Fibroblast of mammary gland (primary cell): ENCODE results near the gene KDF1.
A peak's percentile ranks its signal among the peaks of the same experiment; 100 is the strongest.

Source experiments
- DNase-seq: peaks from one replicate; pipeline ENCODE4 v3.0.0-alpha.2; 2010; ENCODE audit warnings: low read depth
- H3K4me3 ChIP-seq: 2 replicates; pipeline ENCODE4 v1.5.1; 2011; ENCODE audit warnings: low read depth, mild to moderate bottlenecking, low read length, moderate library complexity; ENCODE audit not compliant: control insufficient read depth
- CTCF ChIP-seq: conservative IDR thresholded peaks from 2 replicates; pipeline ENCODE4 v1.5.1; 2011; ENCODE audit warnings: low read depth, low read length, inconsistent platforms; ENCODE audit not compliant: control insufficient read depth, insufficient read depth

The KDF1 gene

DNA sequence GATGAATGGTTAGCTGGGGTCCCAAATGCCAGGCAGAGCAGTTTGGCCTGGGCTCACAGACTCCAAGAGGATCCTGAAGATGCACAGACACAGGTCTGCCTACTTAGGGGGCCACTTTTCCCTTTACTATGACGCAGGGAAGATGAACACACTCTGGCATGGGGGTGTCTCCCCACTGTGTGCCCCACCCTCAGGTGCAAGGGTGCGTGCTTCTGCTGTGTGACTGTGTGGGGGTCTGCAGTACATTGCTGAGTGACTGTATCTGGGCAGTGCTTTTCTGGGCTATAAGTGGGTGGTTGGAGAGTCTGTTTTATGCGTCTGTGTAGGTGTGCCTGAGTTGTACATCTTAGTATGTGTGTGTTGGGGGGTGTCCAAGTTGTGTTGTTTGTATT is 50.3 kb downstream of the KDF1 start:
- DNase-seq = no peak
- no peak overlapping the region for H3K4me3 ChIP-seq
- no peak for TF ChIP-seq CTCF

DNA sequence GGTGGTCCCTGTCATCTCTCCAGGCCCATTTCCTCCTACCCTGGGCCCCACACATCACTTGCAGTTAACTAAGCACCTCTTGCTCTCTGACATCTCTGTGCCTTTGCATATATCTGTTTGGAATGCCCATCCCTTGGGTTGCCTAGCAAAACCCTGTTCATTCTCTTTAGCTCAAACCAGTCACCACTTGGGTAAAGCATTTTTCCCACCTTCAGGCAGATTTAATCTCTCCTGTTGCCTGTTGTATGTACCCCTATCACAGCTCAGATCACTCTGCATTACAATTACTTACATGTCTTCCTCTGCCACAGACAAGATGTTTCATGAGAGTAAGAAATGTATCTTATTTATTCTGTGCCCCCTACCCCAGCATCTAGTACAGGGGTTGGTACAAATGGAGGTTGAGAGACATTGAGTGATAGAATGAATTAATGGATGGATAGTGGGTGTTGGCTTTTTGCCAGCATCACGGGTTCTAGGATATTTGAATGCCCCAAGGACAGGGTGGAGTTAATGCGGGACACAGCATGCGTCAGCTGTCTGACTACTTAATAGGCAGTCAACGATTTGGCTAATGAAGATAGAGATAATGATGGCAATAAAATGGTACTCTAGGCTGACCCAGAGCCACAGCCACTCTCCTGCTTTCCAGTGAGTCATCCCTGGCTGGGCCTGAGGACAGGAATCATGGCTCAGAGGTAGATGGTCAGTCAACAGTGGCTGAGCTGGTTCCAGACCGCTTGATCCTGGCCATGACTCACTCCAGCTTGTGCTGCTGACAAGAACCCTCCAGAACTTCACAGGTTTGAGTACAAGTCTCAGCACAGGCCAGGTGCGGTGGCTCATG is 53.0 kb downstream of the KDF1 start:
- DNase-seq = peak; percentile 96
- TF ChIP-seq CTCF = no peak
- H3K4me3 ChIP-seq = no peak overlapping the region

GRCh38 chr1:26900815-26901511 is 59.3 kb downstream of the KDF1 start:
- no peak for TF ChIP-seq CTCF
- H3K4me3 ChIP-seq = peak overlapping the region; percentile 83
- DNase-seq = no peak

GRCh38 chr1:26900001-26900814 is 60.1 kb downstream of the KDF1 start, which contains the start of gene GPATCH3:
Gene GPATCH3, minus strand, starts transcription at chr1:26900467. Its CDS starts 25 bp downstream, at chr1:26900442.
- DNase-seq = peak; percentile 96
- no peak for TF ChIP-seq CTCF
- peak within 1 kb of the TSS; percentile 83 for H3K4me3 ChIP-seq
